HG03025 (cell line): ENCODE data around the gene AADACL3.

ENCODE experiments used
- ATAC-seq: cut with Tn5 transposase; IDR thresholded peaks from one replicate; pipeline ENCODE4 v1.9.1; 2021; ENCODE audit warnings: mild to moderate bottlenecking, moderate library complexity; ENCODE audit not compliant: unreplicated experiment, low FRiP score

AADACL3 gene

GRCh38 chr1:12763479-12763878, 47.6 kb downstream of the AADACL3 start:
- ATAC-seq: no peak

- no peak for ATAC-seq
Observed at GRCh38 chr1:12764016-12764415, 48.1 kb downstream of the AADACL3 start.

GRCh38 chr1:12769031-12769430, 53.1 kb downstream of the AADACL3 start:
- no peak for ATAC-seq

GRCh38 chr1:12769976-12770505, 54.1 kb downstream of the AADACL3 start:
- no peak for ATAC-seq

- no peak for ATAC-seq
Observed at GRCh38 chr1:12770620-12771019, 54.7 kb downstream of the AADACL3 start.

GRCh38 chr1:12771186-12771585, 55.3 kb downstream of the AADACL3 start:
- ATAC-seq: no peak

GRCh38 chr1:12772520-12772919, 56.6 kb downstream of the AADACL3 start:
- no peak for ATAC-seq

GRCh38 chr1:12773438-12773837, 57.5 kb downstream of the AADACL3 start, which contains the start of gene PRAMEF12:
TSS of gene PRAMEF12 (plus strand) at chr1:12773738. CDS start at chr1:12774868, 1,130 bp downstream.
- no peak for ATAC-seq

GRCh38 chr1:12774801-12775345, 59.0 kb downstream of the AADACL3 start:
- ATAC-seq: no peak

- ATAC-seq: no peak
Observed at GRCh38 chr1:12775443-12775842, 59.5 kb downstream of the AADACL3 start.

- no peak for ATAC-seq
Observed at GRCh38 chr1:12776801-12777557, 61.1 kb downstream of the AADACL3 start.
